SK-N-SH (cell line): ENCODE measurements around the gene KRTAP5-9. TPM values are rescaled to one million over a fixed set of nuclear protein-coding genes. Genes with fewer than 3 reads are reported as not detected.

Source experiments
- CTCF ChIA-PET: fragments of 300-600, 350-600 bp; formaldehyde crosslinking; extraction: SDS; loops from one replicate; lab custom pipeline; 2021; lab: Yijun Ruan, JAX
- POLR2A ChIA-PET: fragments of 350-600 bp; sonication (Branson Sonifier 250); formaldehyde crosslinking; extraction: SDS; loops from one replicate; lab custom pipeline; 2020; ENCODE audit warnings: antibody characterized with exemption, inconsistent platforms; lab: Yijun Ruan, JAX
- DNase-seq: peaks from one replicate; pipeline ENCODE4 v3.0.0; 2012
- H2AFZ ChIP-seq: fragments of 200-600 bp; sonication (generic); 2 replicates; pipeline ENCODE4 v1.8.1; 2016; ENCODE audit warnings: antibody characterized with exemption, mild to moderate bottlenecking, low read depth
- H3F3A ChIP-seq: fragments of 200-600 bp; sonication (generic); replicated peaks from 2 replicates; pipeline ENCODE3; 2016; ENCODE audit warnings: antibody characterized with exemption, mild to moderate bottlenecking; ENCODE audit not compliant: insufficient read depth
- H3K27ac ChIP-seq, 2 experiments: fragments of 200-500 bp in 1 of 2; fragments of 200-600 bp in 1 of 2; sonication (Bioruptor generic) in 1 of 2; sonication (generic), shearing (Covaris generic) in 1 of 2; 2 replicates each; pipeline versions ENCODE4 v1.5.1 to v1.6.1; 2014 to 2016; ENCODE audit warnings: low read depth in 2 of 2, inconsistent platforms in 1 of 2, low read length in 1 of 2, mild to moderate bottlenecking in 1 of 2, mixed read lengths in 1 of 2
- H3K27me3 ChIP-seq: fragments of 200-600 bp; sonication (generic), shearing (Covaris generic); 2 replicates; pipeline ENCODE4 v1.6.1; 2016; ENCODE audit warnings: mixed run types; ENCODE audit not compliant: insufficient read depth
- H3K36me3 ChIP-seq, 2 experiments: fragments of 200-500 bp in 1 of 2; fragments of 200-600 bp in 1 of 2; sonication (Bioruptor generic) in 1 of 2; sonication (generic) in 1 of 2; replicated peaks in 1 of 2; 2 replicates each; pipeline versions ENCODE3 to v1.5.1; 2014 to 2016; ENCODE audit warnings: low read length in 1 of 2, mild to moderate bottlenecking in 1 of 2; ENCODE audit not compliant: insufficient read depth in 2 of 2, control insufficient read depth in 1 of 2
- H3K4me1 ChIP-seq, 2 experiments: fragments of 200-500 bp in 1 of 2; fragments of 200-600 bp in 1 of 2; sonication (Bioruptor generic) in 1 of 2; sonication (generic), shearing (Covaris generic) in 1 of 2; 2 replicates each; pipeline versions ENCODE4 v1.5.1 to v1.6.1; 2014 to 2016; ENCODE audit warnings: low read depth in 1 of 2, low read length in 1 of 2, mixed run types in 1 of 2; ENCODE audit not compliant: insufficient read depth in 2 of 2, control insufficient read depth in 1 of 2
- H3K4me2 ChIP-seq: fragments of 200-600 bp; sonication (generic), shearing (Covaris generic); 2 replicates; pipeline ENCODE4 v1.6.1; 2017; ENCODE audit warnings: mixed run types
- H3K4me3 ChIP-seq, 2 experiments: fragments of 200-500 bp in 1 of 2; fragments of 200-600 bp in 1 of 2; sonication (Bioruptor generic) in 1 of 2; sonication (generic), shearing (Covaris generic) in 1 of 2; 2 replicates each; pipeline versions ENCODE4 v1.5.1 to v1.8.1; 2014 to 2016; ENCODE audit warnings: low read depth in 2 of 2, inconsistent platforms in 1 of 2, low read length in 1 of 2, mild to moderate bottlenecking in 1 of 2, mixed read lengths in 1 of 2, moderate library complexity in 1 of 2
- H3K79me2 ChIP-seq: fragments of 200-600 bp; sonication (generic); 2 replicates; pipeline ENCODE4 v1.8.1; 2017; ENCODE audit warnings: mild to moderate bottlenecking; ENCODE audit not compliant: insufficient read depth
- H3K9ac ChIP-seq: fragments of 200-600 bp; sonication (generic); 2 replicates; pipeline ENCODE4 v1.6.1; 2017; ENCODE audit warnings: mixed run types
- H3K9me2 ChIP-seq: fragments of 200-600 bp; sonication (generic); 2 replicates; pipeline ENCODE4 v1.6.1; 2017; ENCODE audit warnings: mixed run types
- H3K9me3 ChIP-seq: fragments of 200-600 bp; sonication (generic); 2 replicates; pipeline ENCODE4 v1.6.1; 2017; ENCODE audit warnings: mixed run types, mild to moderate bottlenecking, moderate library complexity
- H4K20me1 ChIP-seq: fragments of 200-600 bp; sonication (generic); 2 replicates; pipeline ENCODE4 v1.6.1; 2017; ENCODE audit warnings: mild to moderate bottlenecking, mixed run types; ENCODE audit not compliant: insufficient read depth
- CHD2 ChIP-seq: fragments of 150-350 bp; IDR thresholded peaks from 2 replicates; pipeline ENCODE4 v1.6.1; 2018; ENCODE audit warnings: low read length; ENCODE audit not compliant: partially characterized antibody
- ELF1 ChIP-seq: IDR thresholded peaks from 2 replicates; pipeline ENCODE4 v1.4.0; 2012
- EP300 ChIP-seq, 2 experiments: IDR thresholded peaks; 2 replicates each; pipeline versions ENCODE4 v1.4.0 to v1.6.1; 2012; ENCODE audit warnings: borderline replicate concordance in 1 of 2, low read depth in 1 of 2, low read length in 1 of 2
- EZH2phosphoT487 ChIP-seq: fragments of 200-600 bp; sonication (generic); IDR thresholded peaks from 2 replicates; pipeline ENCODE4 v1.6.1; 2017; ENCODE audit warnings: low read depth, mixed run types, mild to moderate bottlenecking, antibody characterized with exemption, moderate library complexity, borderline replicate concordance
- FOXJ3 ChIP-seq: sonication (generic); formaldehyde crosslinking; IDR thresholded peaks from 2 replicates; pipeline ENCODE4 v1.5.1; 2020; ENCODE audit warnings: mild to moderate bottlenecking, missing genetic modification reagents
- FOXM1 ChIP-seq: IDR thresholded peaks from 2 replicates; pipeline ENCODE4 v1.4.0; 2012; ENCODE audit warnings: low read depth, mild to moderate bottlenecking
- GABPA ChIP-seq: IDR thresholded peaks from 2 replicates; pipeline ENCODE4 v1.4.0; 2012; ENCODE audit warnings: low read depth, mild to moderate bottlenecking
- GATA2 ChIP-seq: sonication (generic); formaldehyde crosslinking; IDR thresholded peaks from 2 replicates; pipeline ENCODE4 v1.5.0; 2020; ENCODE audit warnings: mild to moderate bottlenecking, missing genetic modification reagents
- IRF3 ChIP-seq: fragments of 150-350 bp; IDR thresholded peaks from 2 replicates; pipeline ENCODE4 v1.6.1; 2016; ENCODE audit warnings: mild to moderate bottlenecking, low read depth, low read length
- MXI1 ChIP-seq: IDR thresholded peaks from 2 replicates; pipeline ENCODE4 v1.6.1; 2012; ENCODE audit warnings: mild to moderate bottlenecking, low read depth, low read length, improper control_type of control experiment
- NFIC ChIP-seq: IDR thresholded peaks from 2 replicates; pipeline ENCODE4 v1.4.0; 2012; ENCODE audit warnings: borderline replicate concordance
- POLR2AphosphoS5 ChIP-seq: IDR thresholded peaks from 2 replicates; pipeline ENCODE4 v1.6.1; 2012; ENCODE audit warnings: low read depth, low read length
- RCOR1 ChIP-seq: fragments of 150-350 bp; IDR thresholded peaks from 2 replicates; pipeline ENCODE4 v1.6.1; 2017; ENCODE audit warnings: antibody characterized with exemption, low read length
- RFX5 ChIP-seq: IDR thresholded peaks from 2 replicates; pipeline ENCODE4 v1.6.1; 2012; ENCODE audit warnings: mild to moderate bottlenecking, improper control_type of control experiment, low read length
- SIN3A ChIP-seq: IDR thresholded peaks from 2 replicates; pipeline ENCODE4 v1.6.1; 2012; ENCODE audit warnings: low read depth, mild to moderate bottlenecking, low read length, moderate library complexity, borderline replicate concordance
- SMC3 ChIP-seq: IDR thresholded peaks from 2 replicates; pipeline ENCODE4 v1.6.1; 2012; ENCODE audit warnings: low read depth, low read length, improper control_type of control experiment
- TCF12 ChIP-seq: IDR thresholded peaks from 2 replicates; pipeline ENCODE4 v1.4.0; 2012
- TEAD4 ChIP-seq: IDR thresholded peaks from 2 replicates; pipeline ENCODE4 v1.4.0; 2012; ENCODE audit warnings: mild to moderate bottlenecking, borderline replicate concordance; ENCODE audit not compliant: insufficient read depth
- USF1 ChIP-seq: IDR thresholded peaks from 2 replicates; pipeline ENCODE4 v1.4.0; 2012; ENCODE audit warnings: low read depth, borderline replicate concordance
- YY1 ChIP-seq: IDR thresholded peaks from 2 replicates; pipeline ENCODE4 v1.4.0; 2012; ENCODE audit warnings: low read depth, mild to moderate bottlenecking
- WGBS: methylation state at CpG from one replicate; pipeline ENCODE4 v1.1.6; 2017; ENCODE audit warnings: low lambda C conversion rate; 5-methylcytosine and 5-hydroxymethylcytosine counted together
- polyA plus RNA-seq, 3 experiments: library from polyadenylated mRNA; depleted of rRNA; stranded (reverse); fragments of >200 nt; gene quantifications; 2 replicates each; pipeline ENCODE4 v1.2.3, GENCODE V29; 2012
- TF ChIP-seq, protein P1 (sequence below): IDR thresholded peaks from 2 replicates; pipeline ENCODE4 v1.4.0; 2012; ENCODE audit warnings: low read depth
- TF ChIP-seq, protein P2 (sequence below): IDR thresholded peaks from 2 replicates; pipeline ENCODE4 v1.4.0; 2012; ENCODE audit warnings: low read depth, borderline replicate concordance

KRTAP5-9 gene
- polyA plus RNA-seq, 1 of the 3 experiments (the other 2 are of a cell fraction) = not detected

- H3K27ac ChIP-seq = peak overlapping the region; percentile 2 to 89
- no peak for TF ChIP-seq TEAD4
- no peak for TF ChIP-seq SIN3A
- TF ChIP-seq SMC3 = no peak
- TF ChIP-seq YY1 = no peak
- TF ChIP-seq ELF1 = no peak
- TF ChIP-seq EZH2phosphoT487 = no peak
- TF ChIP-seq FOXJ3 = no peak
- peak; percentile 59 for TF ChIP-seq RCOR1
- TF ChIP-seq IRF3 = no peak
- TF ChIP-seq TCF12 = peak; percentile 34; the same call in 1 of the 2 replicates
- peak; percentile 64 for TF ChIP-seq GATA2 (CRISPR knock-in tag)
- no peak; the same call in 1 of the 2 replicates for TF ChIP-seq MXI1
- no peak for TF ChIP-seq FOXM1
- TF ChIP-seq EP300 (IDR thresholded peaks at IDR 0.05; ENCODE audit: borderline replicate concordance in 1 of 2, low read depth in 1 of 2, low read length in 1 of 2) = peak in 1 of 2 experiments; percentile 51; a peak in 2 of 4 replicates
- TF ChIP-seq RFX5 = no peak
- peak; percentile 45 for TF ChIP-seq CHD2
- no peak for TF ChIP-seq NFIC
- TF ChIP-seq, all 33 proteins: peak for 5
- Histone ChIP-seq H3K27me3 (no peaks in the 10 kb centered on the region), H2AFZ (no peak overlapping the region), H4K20me1 (no peaks in the 10 kb centered on the region), H3K4me3 (no peak overlapping the region; a peak in 1 of 4 replicates), H3K4me2 (no peak overlapping the region), H3K9me2 (no peaks in the 10 kb centered on the region), H3K9ac (no peak overlapping the region), H3K4me1 (peaks cover 0 to 32% of the 10 kb centered on the region in 2 experiments; a peak in 1 of 4 replicates), H3F3A (peaks cover 6% of the 10 kb centered on the region), H3K36me3 (peaks cover 23 to 63% of the 10 kb centered on the region in 2 experiments), H3K79me2 (no peaks in the 10 kb centered on the region), H3K9me3 (no peaks in the 10 kb centered on the region)
- POLR2A ChIA-PET = no interaction called here
- peak; percentile 71 for DNase-seq
- CTCF ChIA-PET = interaction anchor here (1.5 to 2.6 kb wide), 4 partner anchors 11 to 81 kb away, joined by 3 to 11 read pairs (median 6); no protein-coding TSS in a partner anchor
- WGBS = 52% methylated on average over 13 of the region's 13 CpGs
Measured at GRCh38 chr11:71499125-71499524, 49.1 kb upstream of the KRTAP5-9 start.

DNA sequence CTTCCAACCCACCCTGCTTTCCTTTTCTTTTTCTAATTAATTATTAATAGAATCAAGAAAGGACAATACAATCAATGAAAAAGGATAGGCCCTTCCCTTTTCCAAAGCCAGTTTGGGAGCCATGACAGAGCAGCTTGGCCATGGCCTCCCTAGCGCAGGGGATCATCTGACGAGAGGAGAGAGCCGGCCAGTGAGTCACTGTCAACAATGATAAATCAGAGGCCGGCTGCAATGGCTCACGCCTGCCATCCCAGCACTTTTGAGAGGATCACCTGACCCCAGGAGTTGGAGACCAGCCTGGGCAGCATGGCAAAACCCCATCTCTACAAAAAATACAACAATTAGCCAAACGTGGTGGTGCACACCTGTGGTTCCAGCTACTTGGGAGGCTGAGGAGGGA is 48.7 kb upstream of the KRTAP5-9 start:
- Histone ChIP-seq H3K9me2 (no peaks in the 10 kb centered on the region), H3F3A (peaks cover 6% of the 10 kb centered on the region), H3K27me3 (no peaks in the 10 kb centered on the region), H3K9ac (no peak overlapping the region), H3K9me3 (no peaks in the 10 kb centered on the region), H3K27ac (peak overlapping the region; percentile 2 to 89), H3K4me2 (no peak overlapping the region), H3K4me3 (no peak overlapping the region), H2AFZ (no peak overlapping the region), H3K4me1 (peaks cover 0 to 36% of the 10 kb centered on the region in 2 experiments; a peak in 1 of 4 replicates), H3K36me3 (peaks cover 23 to 62% of the 10 kb centered on the region in 2 experiments), H4K20me1 (no peaks in the 10 kb centered on the region), H3K79me2 (no peaks in the 10 kb centered on the region)
- ChIA-PET CTCF (interaction anchor here (1.7 to 2.6 kb wide), 3 partner anchors 11 to 81 kb away, joined by 6 to 11 read pairs (median 7); no protein-coding TSS in a partner anchor), POLR2A (no interaction called here)
- WGBS = 87% methylated on average over 3 of the region's 6 CpGs
- DNase-seq = no peak
- no peak for TF ChIP-seq EZH2phosphoT487
- no peak; a peak in 1 of 4 replicates for TF ChIP-seq EP300 (IDR thresholded peaks at IDR 0.05; ENCODE audit: borderline replicate concordance in 1 of 2, low read depth in 1 of 2, low read length in 1 of 2)
- TF ChIP-seq, protein P1, sequence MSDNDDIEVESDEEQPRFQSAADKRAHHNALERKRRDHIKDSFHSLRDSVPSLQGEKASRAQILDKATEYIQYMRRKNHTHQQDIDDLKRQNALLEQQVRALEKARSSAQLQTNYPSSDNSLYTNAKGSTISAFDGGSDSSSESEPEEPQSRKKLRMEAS = no peak
- TF ChIP-seq USF1 = no peak
- no peak for TF ChIP-seq SIN3A
- no peak for TF ChIP-seq IRF3
- TF ChIP-seq RCOR1 = no peak
- no peak for TF ChIP-seq GABPA
- TF ChIP-seq, protein P2, sequence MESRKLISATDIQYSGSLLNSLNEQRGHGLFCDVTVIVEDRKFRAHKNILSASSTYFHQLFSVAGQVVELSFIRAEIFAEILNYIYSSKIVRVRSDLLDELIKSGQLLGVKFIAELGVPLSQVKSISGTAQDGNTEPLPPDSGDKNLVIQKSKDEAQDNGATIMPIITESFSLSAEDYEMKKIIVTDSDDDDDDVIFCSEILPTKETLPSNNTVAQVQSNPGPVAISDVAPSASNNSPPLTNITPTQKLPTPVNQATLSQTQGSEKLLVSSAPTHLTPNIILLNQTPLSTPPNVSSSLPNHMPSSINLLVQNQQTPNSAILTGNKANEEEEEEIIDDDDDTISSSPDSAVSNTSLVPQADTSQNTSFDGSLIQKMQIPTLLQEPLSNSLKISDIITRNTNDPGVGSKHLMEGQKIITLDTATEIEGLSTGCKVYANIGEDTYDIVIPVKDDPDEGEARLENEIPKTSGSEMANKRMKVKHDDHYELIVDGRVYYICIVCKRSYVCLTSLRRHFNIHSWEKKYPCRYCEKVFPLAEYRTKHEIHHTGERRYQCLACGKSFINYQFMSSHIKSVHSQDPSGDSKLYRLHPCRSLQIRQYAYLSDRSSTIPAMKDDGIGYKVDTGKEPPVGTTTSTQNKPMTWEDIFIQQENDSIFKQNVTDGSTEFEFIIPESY = no peak
- no peak for TF ChIP-seq POLR2AphosphoS5
